Measurements from ENCODE around the gene PDGFA. TPM values are rescaled to one million over a fixed set of nuclear protein-coding genes. Genes with fewer than 3 reads are reported as not detected.

Gene PDGFA
- total RNA-seq, 1 experiment from 2014 or later = 35.8 TPM

- Histone ChIP-seq H3K9ac (ENCODE audit: extremely low read depth, insufficient read length, low read length) (no peak overlapping the region), H3K4me1 (ENCODE audit: insufficient read depth, low read length) (peaks cover 2% of the 10 kb centered on the region; the same call in 1 of the 2 replicates), H3K4me2 (ENCODE audit: insufficient read depth, insufficient read length, low read length) (no peak overlapping the region), H3K27ac (ENCODE audit: insufficient read length, low read depth, low read length) (no peak overlapping the region), H3K23me2 (ENCODE audit: insufficient read length, low read depth, low read length, poor library complexity, severe bottlenecking) (peaks cover 20% of the 10 kb centered on the region), H3K79me1 (ENCODE audit: insufficient read depth, low read depth, low read length, poor library complexity, severe bottlenecking) (no peaks in the 10 kb centered on the region), H3K23ac (ENCODE audit: insufficient read length, low read depth, low read length) (no peak overlapping the region), H3K4ac (ENCODE audit: low read depth, low read length) (no peak overlapping the region), H4K5ac (ENCODE audit: insufficient read length, low read depth, low read length) (no peak overlapping the region), H3K9me3 (ENCODE audit: control insufficient read depth, low read depth, low read length) (no peaks in the 10 kb centered on the region), H2AK5ac (ENCODE audit: insufficient read length, low read length) (no peak overlapping the region), H3K27me3 (ENCODE audit: insufficient read depth, low read length) (peaks cover 27% of the 10 kb centered on the region; the same call in 1 of the 2 replicates), H4K20me1 (ENCODE audit: control insufficient read depth, insufficient read depth, insufficient read length) (no peaks in the 10 kb centered on the region), H3K14ac (ENCODE audit: insufficient read depth, low read length) (no peak overlapping the region), H3K56ac (ENCODE audit: insufficient read length, low read depth, low read length) (no peak overlapping the region), H2BK120ac (ENCODE audit: low read depth, low read length, poor library complexity, severe bottlenecking) (no peak overlapping the region), H3K18ac (ENCODE audit: insufficient read length, low read depth, low read length) (no peak overlapping the region), H4K91ac (ENCODE audit: insufficient read length, low read depth, low read length) (no peak overlapping the region), H2AFZ (ENCODE audit: low read length) (no peak overlapping the region), H3K79me2 (ENCODE audit: insufficient read depth, low read length) (no peaks in the 10 kb centered on the region), H2BK15ac (ENCODE audit: low read depth, low read length) (no peak overlapping the region), H3T11ph (ENCODE audit: low read length) (no peak overlapping the region), H2BK12ac (ENCODE audit: insufficient read length, low read depth, low read length) (no peak overlapping the region), H2BK20ac (ENCODE audit: low read depth, low read length, poor library complexity, severe bottlenecking) (no peak overlapping the region), H4K8ac (replicated peaks; ENCODE audit: insufficient read length, low read depth, low read length) (no peak overlapping the region), H2BK5ac (ENCODE audit: insufficient read length, low read length) (no peak overlapping the region)
- Mint-ChIP-seq H3K36me3 (ENCODE audit: insufficient read depth in 1 of 3, low read depth in 3 of 3) (no peaks in the 10 kb centered on the region), H3K27me3 (ENCODE audit: low read depth) (peaks cover 66% of the 10 kb centered on the region), H3K27ac (no peak overlapping the region), H3K4me1 (peaks cover 3 to 15% of the 10 kb centered on the region in 2 experiments; a peak in 3 of 4 replicates), H3K9me3 (no peaks in the 10 kb centered on the region), H3K4me3 (no peak overlapping the region)
- TF ChIP-seq CTCF (conservative IDR thresholded peaks at IDR 0.05) = no peak
- whole genome bisulfite sequencing (ENCODE audit: extremely low coverage, insufficient read length, low lambda C conversion rate) = no CpG with 5 or more reads among the region's 12 CpGs
- no peak for DNase-seq
These were observed 6.1 kb upstream of the PDGFA start for GRCh38 chr7:525740-526139.

All from H9 (cell line).